ENCODE measurements around the gene WDR27.
"Not testable (repeated sequence)": the region's sequence is repeated elsewhere in the genome, so short reads cannot be mapped to it uniquely, and the experiment has no call there.

Gene WDR27

DNA sequence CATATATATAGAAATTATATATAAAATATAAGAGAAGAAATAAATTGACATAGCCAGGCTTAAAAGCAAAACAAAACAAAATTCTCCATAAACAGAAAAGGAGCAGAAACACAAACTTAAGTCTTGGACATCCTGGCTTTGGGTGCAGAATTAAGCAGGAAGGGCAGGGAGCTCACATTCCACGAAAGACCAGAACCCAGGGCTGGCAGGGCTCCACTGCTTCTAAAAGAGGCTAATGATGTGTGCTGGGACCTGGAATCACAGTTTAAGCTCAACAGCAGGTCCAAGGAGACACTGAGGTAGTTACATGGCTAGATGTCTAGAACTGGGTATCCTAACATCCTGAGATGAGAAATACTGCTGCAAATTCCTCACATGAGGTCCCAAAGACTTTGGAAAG lies 210.3 kb downstream of the WDR27 start:
- H3K4me3 ChIP-seq (ENCODE audit: low read depth, low read length) = no peak overlapping the region

GRCh38 chr6:169490830-169491229 lies 211.0 kb downstream of the WDR27 start:
- no peak overlapping the region for H3K4me3 ChIP-seq (ENCODE audit: low read depth, low read length)

GRCh38 chr6:169490246-169490641 lies 211.6 kb downstream of the WDR27 start:
- H3K4me3 ChIP-seq (ENCODE audit: low read depth, low read length) = no peak overlapping the region

DNA sequence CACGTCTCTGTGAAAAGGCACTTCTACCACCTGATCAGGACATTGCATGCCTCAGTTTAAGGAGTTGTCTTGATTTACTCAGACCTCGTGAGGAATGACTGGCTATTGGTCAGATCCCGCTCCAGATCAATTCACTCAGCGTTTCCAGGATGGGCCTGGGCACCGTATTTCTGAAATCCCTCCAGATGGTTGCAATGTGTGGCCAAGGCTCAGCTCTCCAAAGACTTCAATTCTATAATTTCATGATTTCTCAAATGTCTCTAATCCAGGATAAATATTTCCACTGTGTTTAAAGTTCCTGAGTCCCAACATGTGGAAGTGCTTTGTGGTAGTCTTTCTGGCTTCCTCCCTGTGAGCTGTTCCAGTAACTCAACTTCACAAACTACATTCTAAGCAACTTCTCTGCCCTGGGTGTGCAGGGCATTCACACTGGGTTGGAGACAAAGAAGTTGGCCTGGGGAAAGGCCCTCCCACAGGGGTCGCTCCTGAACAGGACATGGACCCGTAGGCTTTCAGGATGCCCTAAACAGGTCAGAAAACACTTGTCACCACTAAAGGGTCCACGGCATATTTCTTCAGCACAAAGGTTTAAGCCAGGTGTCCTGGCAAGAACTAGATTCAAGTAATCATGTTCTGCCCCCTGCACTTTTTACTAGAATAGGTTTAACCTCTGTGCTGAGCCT lies 212.1 kb downstream of the WDR27 start:
- no peak overlapping the region for H3K4me3 ChIP-seq (ENCODE audit: low read depth, low read length)

GRCh38 chr6:169487579-169488436 lies 214.0 kb downstream of the WDR27 start:
- no peak overlapping the region for H3K4me3 ChIP-seq (ENCODE audit: low read depth, low read length)

- H3K4me3 ChIP-seq (ENCODE audit: low read depth, low read length) = no peak overlapping the region
Observed at GRCh38 chr6:169479783-169480495, 221.9 kb downstream of the WDR27 start.

GRCh38 chr6:169474362-169474761 lies 227.5 kb downstream of the WDR27 start:
- no peak overlapping the region for H3K4me3 ChIP-seq (ENCODE audit: low read depth, low read length)

DNA sequence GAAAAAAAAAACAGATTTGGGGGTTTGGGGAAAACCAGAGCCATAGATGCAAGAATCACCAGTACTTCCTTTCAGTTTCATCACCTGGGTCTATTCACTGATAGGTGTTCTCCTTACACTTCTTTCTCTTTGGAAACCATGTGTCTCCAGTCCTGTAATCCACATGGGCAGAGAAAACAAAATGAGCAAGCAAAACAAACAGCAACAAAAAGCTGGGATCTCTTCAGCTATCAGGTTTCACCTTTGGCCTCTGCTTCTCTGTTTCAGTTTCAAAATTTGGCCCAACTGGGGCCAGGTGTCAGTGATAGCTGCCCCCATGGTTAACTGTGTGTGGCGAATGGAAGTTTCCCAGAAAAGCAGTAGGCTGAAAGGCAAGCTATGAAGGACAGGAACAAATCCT lies 228.2 kb downstream of the WDR27 start:
- no peak overlapping the region for H3K4me3 ChIP-seq (ENCODE audit: low read depth, low read length)

- H3K4me3 ChIP-seq (ENCODE audit: low read depth, low read length) = no peak overlapping the region
Observed at GRCh38 chr6:169472786-169473416, 228.9 kb downstream of the WDR27 start.

DNA sequence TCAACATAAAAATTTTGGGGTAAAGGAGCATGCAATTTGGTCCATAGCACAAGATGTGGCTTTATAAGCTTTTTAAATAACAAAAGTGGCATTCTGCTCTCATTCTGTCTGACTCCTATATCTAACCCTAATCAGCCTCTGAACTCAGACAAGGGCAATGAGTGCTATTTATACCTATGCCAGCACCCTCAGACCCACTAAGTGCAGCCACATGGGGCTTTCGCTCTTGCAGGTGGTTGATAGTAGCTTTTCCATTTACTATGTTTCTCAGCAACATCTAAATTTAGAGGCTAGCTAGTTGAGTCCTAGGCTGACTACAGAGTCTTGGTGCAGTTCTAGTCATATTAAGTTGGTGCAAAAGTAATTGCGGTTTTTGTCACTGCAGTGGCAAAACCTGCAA lies 231.0 kb downstream of the WDR27 start:
- no peak overlapping the region for H3K4me3 ChIP-seq (ENCODE audit: low read depth, low read length)

- H3K4me3 ChIP-seq (ENCODE audit: low read depth, low read length) = no peak overlapping the region
Observed at GRCh38 chr6:169469028-169469427, 232.8 kb downstream of the WDR27 start.

DNA sequence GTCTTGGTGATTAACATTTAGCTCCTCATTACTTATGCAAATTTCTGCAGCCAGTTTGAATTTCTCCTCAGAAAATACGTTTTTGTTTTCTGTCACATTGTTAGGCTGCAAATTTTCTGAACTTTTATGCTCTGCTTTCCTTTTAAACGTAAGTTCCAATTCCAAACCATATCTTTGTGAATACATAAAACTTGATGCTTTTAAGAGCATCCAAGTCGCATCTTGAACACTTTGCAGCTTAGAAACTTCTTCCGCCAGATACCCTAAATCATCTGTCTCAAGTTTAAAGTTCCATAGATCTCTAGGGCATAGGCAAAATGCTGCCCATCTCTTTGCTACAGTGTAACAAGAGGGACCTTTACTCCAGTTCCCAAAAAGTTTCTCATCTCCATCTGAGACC lies 234.1 kb downstream of the WDR27 start:
- H3K4me3 ChIP-seq (ENCODE audit: low read depth, low read length) = not testable (repeated sequence)

DNA sequence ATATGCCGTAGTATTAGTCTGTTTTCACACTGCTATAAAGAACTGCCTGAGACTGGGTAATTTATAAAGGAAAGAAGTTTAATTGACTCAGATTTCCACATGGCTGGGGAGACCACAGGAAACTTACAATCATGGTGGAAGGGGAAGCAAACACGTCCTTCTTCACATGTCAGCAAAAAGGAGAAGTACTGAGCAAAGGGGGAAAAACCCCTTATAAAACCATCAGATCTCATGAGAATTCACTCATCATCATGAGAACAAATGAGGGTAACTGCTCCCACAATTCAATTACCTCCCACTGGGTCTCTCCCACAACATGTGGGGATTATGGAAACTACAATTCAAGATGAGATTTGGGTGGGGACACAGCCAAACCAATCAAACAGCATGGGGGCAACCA lies 235.6 kb downstream of the WDR27 start:
- not testable (repeated sequence) for H3K4me3 ChIP-seq (ENCODE audit: low read depth, low read length)

DNA sequence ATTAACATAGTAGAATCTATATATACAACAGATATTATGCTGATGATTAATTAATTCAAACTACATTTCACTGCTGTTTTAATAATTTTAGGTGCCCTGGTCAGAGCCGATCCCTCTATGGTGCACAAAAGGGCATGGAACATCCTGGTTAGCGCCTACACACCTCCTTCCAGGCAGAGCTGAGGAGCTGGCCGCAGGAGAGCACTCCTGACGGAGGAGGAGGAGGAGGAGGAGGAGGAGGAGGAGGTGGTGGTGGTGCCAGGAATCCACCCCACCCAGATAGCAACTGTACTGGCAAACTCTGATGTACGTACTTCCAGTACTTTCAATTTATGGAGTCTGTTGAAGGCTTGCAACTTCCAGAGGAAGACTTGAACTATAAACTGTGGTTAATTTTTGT lies 244.1 kb downstream of the WDR27 start:
- no peak overlapping the region for H3K4me3 ChIP-seq (ENCODE audit: low read depth, low read length)

DNA sequence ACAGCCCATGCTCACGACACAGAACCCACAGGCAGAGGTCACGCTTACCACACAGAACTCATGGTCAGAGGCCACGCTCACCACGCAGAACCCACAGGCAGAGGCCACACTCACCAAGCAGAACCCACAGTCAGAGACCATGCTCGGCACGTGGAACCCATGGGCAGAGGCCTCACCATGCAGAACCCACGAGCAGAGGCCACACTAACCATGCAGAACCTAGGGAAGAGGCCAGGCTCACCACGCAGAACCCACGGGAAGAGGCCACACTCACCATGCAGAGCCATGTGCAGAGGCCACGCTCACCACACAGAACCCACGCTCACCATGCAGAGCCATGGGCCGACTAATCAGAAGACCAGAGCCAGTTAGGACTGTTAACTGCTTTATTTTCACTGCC lies 245.0 kb downstream of the WDR27 start:
- H3K4me3 ChIP-seq (ENCODE audit: low read depth, low read length) = no peak overlapping the region

GRCh38 chr6:169455470-169455869 lies 246.4 kb downstream of the WDR27 start:
- H3K4me3 ChIP-seq (ENCODE audit: low read depth, low read length) = no peak overlapping the region

DNA sequence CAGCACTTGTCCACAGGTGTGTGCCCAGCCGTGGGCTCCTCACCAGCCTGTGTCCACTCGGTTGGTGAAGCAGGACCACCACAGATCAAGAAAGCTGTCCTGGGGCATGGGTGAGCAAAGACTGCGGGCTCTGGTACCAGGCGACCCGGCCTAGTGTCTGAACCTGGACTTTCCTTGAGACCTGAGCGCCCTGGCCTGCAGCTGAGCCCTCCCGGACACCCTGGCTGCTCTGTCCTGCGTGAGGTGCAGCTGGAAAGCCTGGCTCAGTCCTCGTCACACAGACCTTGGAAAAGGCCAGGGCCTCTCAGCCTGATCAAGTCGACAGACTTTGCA lies 247.0 kb downstream of the WDR27 start:
- no peak overlapping the region for H3K4me3 ChIP-seq (ENCODE audit: low read depth, low read length)

- H3K4me3 ChIP-seq (ENCODE audit: low read depth, low read length) = no peak overlapping the region
Observed at GRCh38 chr6:169454204-169454871, 247.5 kb downstream of the WDR27 start.

DNA sequence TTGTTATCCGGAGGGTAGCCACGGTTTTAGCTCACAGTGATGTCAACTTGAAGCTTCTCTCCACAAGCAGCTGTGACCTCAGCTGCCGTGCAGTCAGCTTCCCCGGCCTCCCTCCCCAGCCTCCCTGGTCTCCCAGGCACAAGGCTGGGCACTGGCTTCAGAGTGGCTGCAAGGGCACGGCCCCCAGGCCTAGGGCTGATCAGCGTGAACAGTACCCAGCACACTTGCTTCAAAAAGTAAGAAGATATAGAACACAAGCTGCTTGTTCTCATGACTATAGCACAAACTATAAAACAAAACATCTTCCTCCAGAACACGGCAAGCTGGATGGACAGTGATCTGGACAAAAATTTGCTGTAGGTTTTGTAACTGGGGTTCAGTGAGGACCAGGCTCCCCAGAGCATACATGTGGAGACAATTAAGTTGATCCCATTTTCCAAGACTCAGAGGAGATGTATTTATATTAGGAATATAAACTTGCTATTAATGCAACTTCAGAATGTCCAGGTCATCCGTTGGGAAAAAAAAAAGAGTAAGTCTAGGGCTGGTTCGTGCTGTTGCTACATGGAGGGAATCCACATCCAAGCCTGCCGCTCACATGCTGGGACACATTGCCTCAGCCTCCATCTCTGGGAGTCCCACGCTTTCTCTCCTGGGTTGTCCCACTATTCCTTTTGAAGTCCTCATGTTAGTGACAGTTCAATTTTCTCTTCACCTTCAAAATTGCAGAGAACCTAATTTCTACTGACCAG lies 248.8 kb downstream of the WDR27 start:
- H3K4me3 ChIP-seq (ENCODE audit: low read depth, low read length) = no peak overlapping the region

Measured in iPS-11a (cell line).